ENCODE data around the gene CX3CL1. TPM values are rescaled to one million over a fixed set of nuclear protein-coding genes. Genes with fewer than 3 reads are reported as not detected.

The CX3CL1 gene
- total RNA-seq, 1 experiment from 2014 or later, result 0.15 TPM

GRCh38 chr16:57405097-57405496, 32.8 kb downstream of the CX3CL1 start:
- ChIA-PET POLR2A (no interaction called here), RAD21 (ENCODE audit: low non-redundant PET in 1 of 2, low total read pairs in 2 of 2, uncharacterized antibody in 2 of 2, unreplicated experiment in 2 of 2) (no interaction called here), CTCF (interaction anchor here (2.0 kb wide), 1 partner anchor 12 kb away, joined by 7 read pairs; no protein-coding TSS in a partner anchor)
- ATAC-seq (no peak), DNase-seq (ENCODE audit: low read depth, low spot score) (no peak)
- no TSS peak for BruUV-seq (replicated peaks)
- no peaks in the 10 kb centered on the region for H3K9me2 ChIP-seq (ENCODE audit: insufficient read depth)
- peaks cover 16% of the 10 kb centered on the region; the same call in 1 of the 2 replicates for H3K27me3 ChIP-seq (ENCODE audit: insufficient read depth, low read length)
- H3K4me1 ChIP-seq (ENCODE audit: control insufficient read depth in 1 of 2, insufficient read depth in 2 of 2, low read length in 2 of 2), result no peaks in the 10 kb centered on the region
- H3K4me2 ChIP-seq (ENCODE audit: low read length), result no peak overlapping the region
- H3K9me3 ChIP-seq (ENCODE audit: control insufficient read depth in 1 of 2, insufficient read depth in 1 of 2, low read depth in 1 of 2, low read length in 2 of 2), result no peaks in the 10 kb centered on the region
- H3K27ac ChIP-seq (ENCODE audit: low read depth, low read length), result no peak overlapping the region
- H3K36me3 ChIP-seq (ENCODE audit: control insufficient read depth in 1 of 2, insufficient read depth in 2 of 2, low read length in 2 of 2), result no peaks in the 10 kb centered on the region
- TF ChIP-seq SIN3A (IDR thresholded peaks at IDR 0.05; ENCODE audit: low read depth), result no peak
- no peaks in the 10 kb centered on the region for H3K79me2 ChIP-seq (ENCODE audit: insufficient read depth, low read length)
- H4K20me1 ChIP-seq (ENCODE audit: insufficient read depth), result no peaks in the 10 kb centered on the region
- no peak overlapping the region for H3K4me3 ChIP-seq (replicated peaks in 1 of 2; ENCODE audit: low read depth in 1 of 2, low read length in 2 of 2)
- H2AFZ ChIP-seq (ENCODE audit: low read depth, low read length, poor library complexity, severe bottlenecking), result no peak overlapping the region
- no peak overlapping the region for H3K9ac ChIP-seq (ENCODE audit: low read length)
- intact Hi-C loops (cut with micrococcal nuclease), result no loop called here

- Histone ChIP-seq H3K9me2 (ENCODE audit: insufficient read depth) (no peaks in the 10 kb centered on the region), H3K4me2 (ENCODE audit: low read length) (no peak overlapping the region), H3K9me3 (ENCODE audit: control insufficient read depth in 1 of 2, insufficient read depth in 1 of 2, low read depth in 1 of 2, low read length in 2 of 2) (no peaks in the 10 kb centered on the region), H3K4me1 (ENCODE audit: control insufficient read depth in 1 of 2, insufficient read depth in 2 of 2, low read length in 2 of 2) (no peaks in the 10 kb centered on the region), H3K79me2 (ENCODE audit: insufficient read depth, low read length) (no peaks in the 10 kb centered on the region), H3K9ac (ENCODE audit: low read length) (no peak overlapping the region), H2AFZ (ENCODE audit: low read depth, low read length, poor library complexity, severe bottlenecking) (no peak overlapping the region), H3K4me3 (replicated peaks in 1 of 2; ENCODE audit: low read depth in 1 of 2, low read length in 2 of 2) (no peak overlapping the region), H3K36me3 (ENCODE audit: control insufficient read depth in 1 of 2, insufficient read depth in 2 of 2, low read length in 2 of 2) (no peaks in the 10 kb centered on the region), H4K20me1 (ENCODE audit: insufficient read depth) (no peaks in the 10 kb centered on the region), H3K27me3 (ENCODE audit: insufficient read depth, low read length) (peaks cover 16% of the 10 kb centered on the region; the same call in 1 of the 2 replicates), H3K27ac (ENCODE audit: low read depth, low read length) (no peak overlapping the region)
- ChIA-PET RAD21 (ENCODE audit: low non-redundant PET in 1 of 2, low total read pairs in 2 of 2, uncharacterized antibody in 2 of 2, unreplicated experiment in 2 of 2) (no interaction called here), CTCF (interaction anchor here (1.2 kb wide), 1 partner anchor 10 kb away, joined by 3 read pairs; no protein-coding TSS in a partner anchor), POLR2A (no interaction called here)
- TF ChIP-seq RAD21 (IDR thresholded peaks at IDR 0.05; ENCODE audit: low read depth) (no peak), JUND (IDR thresholded peaks at IDR 0.05) (no peak), EZH2phosphoT487 (IDR thresholded peaks at IDR 0.05; ENCODE audit: borderline replicate concordance) (no peak), TCF7L2 (IDR thresholded peaks at IDR 0.05; ENCODE audit: borderline replicate concordance, extremely low read depth, insufficient read depth, insufficient read length) (no peak), POLR2AphosphoS5 (IDR thresholded peaks at IDR 0.05; ENCODE audit: low read depth, low read length) (no peak), ZBTB33 (IDR thresholded peaks at IDR 0.05; ENCODE audit: extremely low read depth, insufficient replicate concordance, low read length) (no peak), MAX (IDR thresholded peaks at IDR 0.05) (no peak), REST (IDR thresholded peaks at IDR 0.05; ENCODE audit: low read depth) (no peak), CBX3 (IDR thresholded peaks at IDR 0.05; ENCODE audit: low read depth) (no peak), ELF1 (IDR thresholded peaks at IDR 0.05; ENCODE audit: borderline replicate concordance, low read depth) (no peak), POLR2A (IDR thresholded peaks at IDR 0.05; ENCODE audit: borderline replicate concordance, extremely low read depth, insufficient read depth, insufficient read length) (no peak), EZH2 (IDR thresholded peaks at IDR 0.05) (no peak), SRF (IDR thresholded peaks at IDR 0.05; ENCODE audit: low read depth) (no peak), FOSL1 (IDR thresholded peaks at IDR 0.05; ENCODE audit: low read depth) (no peak), ATF3 (IDR thresholded peaks at IDR 0.05) (no peak), YY1 (IDR thresholded peaks at IDR 0.05; ENCODE audit: extremely low read depth, insufficient replicate concordance, low read depth, low read length) (no peak)
- intact Hi-C loops (cut with micrococcal nuclease), result no loop called here
- no peak for DNase-seq (ENCODE audit: low read depth, low spot score)
- no TSS peak for BruUV-seq (replicated peaks)
- ATAC-seq, result no peak
Observed at GRCh38 chr16:57406881-57407280, 34.6 kb downstream of the CX3CL1 start.

Data from HCT116 (cell line).